Panc1 (cell line): ENCODE results near the gene KRT82. TPM values are rescaled to one million over a fixed set of nuclear protein-coding genes. Genes with fewer than 3 reads are reported as not detected.

ENCODE experiments used
- ATAC-seq: fragments of 200-7000 bp; cut with Tn5 transposase; 2 replicates; pipeline ENCODE4 v1.9.1; 2020; ENCODE audit warnings: mild to moderate bottlenecking, moderate library complexity
- BruUV-seq: library from RNA; stranded (reverse); fragments of 400-500 nt; replicated peaks from 2 replicates; lab custom pipeline; 2021; lab: Mats Ljungman, UMichigan
- CTCF ChIA-PET: fragments of 300-600 bp; sonication (Branson Sonifier 250); formaldehyde crosslinking; loops from one replicate; lab custom pipeline; 2022; ENCODE audit warnings: antibody characterized with exemption; lab: Charles Lee
- POLR2A ChIA-PET: fragments of 300-600 bp; sonication (Branson Sonifier 250); formaldehyde crosslinking; loops from one replicate; lab custom pipeline; 2022; ENCODE audit warnings: antibody characterized with exemption; lab: Charles Lee
- DNase-seq: peaks from one replicate; pipeline ENCODE4 v3.0.0-alpha.2; 2010; ENCODE audit warnings: low read depth, low spot score
- H3K27ac ChIP-seq: 2 replicates; pipeline ENCODE4 v1.5.1; 2011; ENCODE audit warnings: mild to moderate bottlenecking, low read length, inconsistent platforms
- H3K27me3 ChIP-seq: fragments of 200-500 bp; sonication (Bioruptor generic); 2 replicates; pipeline ENCODE4 v1.6.0; 2014; ENCODE audit warnings: low read length, inconsistent platforms; ENCODE audit not compliant: control insufficient read depth, insufficient read depth
- H3K36me3 ChIP-seq: fragments of 200-500 bp; sonication (Bioruptor generic); 2 replicates; pipeline ENCODE4 v1.5.1; 2014; ENCODE audit warnings: inconsistent platforms, mild to moderate bottlenecking, low read length, moderate library complexity; ENCODE audit not compliant: control insufficient read depth, insufficient read depth
- H3K4me1 ChIP-seq: 2 replicates; pipeline ENCODE4 v1.5.1; 2011; ENCODE audit warnings: inconsistent platforms, mild to moderate bottlenecking, low read length, moderate library complexity; ENCODE audit not compliant: control insufficient read depth, insufficient read depth
- H3K4me3 ChIP-seq, 2 experiments: 2 replicates each; pipeline ENCODE4 v1.5.1; 2011 to 2012; ENCODE audit warnings: low read depth in 2 of 2, low read length in 2 of 2, mild to moderate bottlenecking in 2 of 2, inconsistent platforms in 1 of 2, moderate library complexity in 1 of 2
- H3K9me3 ChIP-seq: fragments of 200-500 bp; sonication (Bioruptor generic); 2 replicates; pipeline ENCODE4 v1.5.1; 2014; ENCODE audit warnings: low read depth, mild to moderate bottlenecking, inconsistent platforms, low read length, moderate library complexity; ENCODE audit not compliant: control insufficient read depth, insufficient read depth
- POLR2AphosphoS5 ChIP-seq: IDR thresholded peaks from 2 replicates; pipeline ENCODE4 v1.6.1; 2012; ENCODE audit warnings: mild to moderate bottlenecking, low read depth, low read length, moderate library complexity
- SIN3A ChIP-seq: IDR thresholded peaks from 2 replicates; pipeline ENCODE4 v1.6.1; 2012; ENCODE audit warnings: low read depth, mild to moderate bottlenecking, low read length, moderate library complexity, borderline replicate concordance; ENCODE audit not compliant: insufficient read depth
- TCF7L2 ChIP-seq: IDR thresholded peaks from 2 replicates; pipeline ENCODE4 v1.6.1; 2011; ENCODE audit warnings: mild to moderate bottlenecking, low read depth, low read length, inconsistent platforms
- in situ Hi-C: cut with HindIII; loops from 2 replicates; pipeline ENCODE4 v1.10.0; 2016; ENCODE audit warnings: low sequenced_read_pairs, low pct_unique_long_range_greater_than_20kb
- intact Hi-C: fragments of 100-400 bp; cut with micrococcal nuclease; formaldehyde crosslinking; loops from one replicate; pipeline ENCODE4 v1.10.0; 2022; ENCODE audit not compliant: unreplicated experiment
- total RNA-seq: library from RNA; stranded (reverse); gene quantifications from one replicate; pipeline ENCODE4 v1.2.1, GENCODE V29; 2021; ENCODE audit not compliant: unreplicated experiment
- TF ChIP-seq, protein P1 (sequence below): fragments of 450-650 bp; IDR thresholded peaks from 2 replicates; pipeline ENCODE4 v1.5.1; 2017; ENCODE audit warnings: mild to moderate bottlenecking
- TF ChIP-seq, protein P2 (sequence below), 2 experiments: IDR thresholded peaks; 2 replicates each; pipeline ENCODE4 v1.6.1; 2011 to 2012; ENCODE audit warnings: low read depth in 2 of 2, control low read depth in 1 of 2, low read length in 1 of 2, mild to moderate bottlenecking in 1 of 2, moderate library complexity in 1 of 2; ENCODE audit not compliant: insufficient read depth in 1 of 2

Gene KRT82
- total RNA-seq, 1 experiment from 2014 or later = not detected

DNA sequence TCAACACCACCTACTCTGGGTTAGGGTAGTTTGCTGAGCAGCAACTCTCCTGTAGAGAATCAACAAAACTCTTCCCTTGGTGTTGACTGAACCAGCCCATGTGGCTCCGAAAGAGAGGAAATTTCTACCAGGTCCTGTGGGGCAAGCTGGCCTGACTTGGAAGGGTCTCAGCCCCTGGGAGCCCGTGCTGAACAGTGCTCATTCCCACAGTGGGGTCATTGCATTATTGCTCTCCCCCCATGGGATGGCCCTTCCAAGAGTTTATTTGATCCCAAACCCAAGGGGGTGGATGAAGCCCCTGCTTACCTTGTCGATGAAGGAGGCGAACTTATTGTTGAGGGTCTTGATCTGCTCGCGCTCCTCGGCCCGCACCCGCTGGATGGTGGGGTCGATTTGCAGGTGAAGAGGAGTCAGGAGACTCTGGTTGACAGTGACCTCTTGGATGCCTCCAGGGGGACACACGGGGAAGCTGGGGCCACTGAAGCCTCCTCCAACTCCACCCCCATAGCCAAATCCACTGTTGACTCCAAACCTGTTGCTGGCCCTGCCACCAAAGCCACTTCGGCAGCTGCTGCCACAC lies 27.5 kb upstream of the KRT82 start:
- TF ChIP-seq, protein P1, sequence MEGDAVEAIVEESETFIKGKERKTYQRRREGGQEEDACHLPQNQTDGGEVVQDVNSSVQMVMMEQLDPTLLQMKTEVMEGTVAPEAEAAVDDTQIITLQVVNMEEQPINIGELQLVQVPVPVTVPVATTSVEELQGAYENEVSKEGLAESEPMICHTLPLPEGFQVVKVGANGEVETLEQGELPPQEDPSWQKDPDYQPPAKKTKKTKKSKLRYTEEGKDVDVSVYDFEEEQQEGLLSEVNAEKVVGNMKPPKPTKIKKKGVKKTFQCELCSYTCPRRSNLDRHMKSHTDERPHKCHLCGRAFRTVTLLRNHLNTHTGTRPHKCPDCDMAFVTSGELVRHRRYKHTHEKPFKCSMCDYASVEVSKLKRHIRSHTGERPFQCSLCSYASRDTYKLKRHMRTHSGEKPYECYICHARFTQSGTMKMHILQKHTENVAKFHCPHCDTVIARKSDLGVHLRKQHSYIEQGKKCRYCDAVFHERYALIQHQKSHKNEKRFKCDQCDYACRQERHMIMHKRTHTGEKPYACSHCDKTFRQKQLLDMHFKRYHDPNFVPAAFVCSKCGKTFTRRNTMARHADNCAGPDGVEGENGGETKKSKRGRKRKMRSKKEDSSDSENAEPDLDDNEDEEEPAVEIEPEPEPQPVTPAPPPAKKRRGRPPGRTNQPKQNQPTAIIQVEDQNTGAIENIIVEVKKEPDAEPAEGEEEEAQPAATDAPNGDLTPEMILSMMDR = no peak
- TF ChIP-seq POLR2AphosphoS5 = no peak
- TF ChIP-seq TCF7L2 = no peak
- no peak for TF ChIP-seq SIN3A
- TF ChIP-seq, protein P2, sequence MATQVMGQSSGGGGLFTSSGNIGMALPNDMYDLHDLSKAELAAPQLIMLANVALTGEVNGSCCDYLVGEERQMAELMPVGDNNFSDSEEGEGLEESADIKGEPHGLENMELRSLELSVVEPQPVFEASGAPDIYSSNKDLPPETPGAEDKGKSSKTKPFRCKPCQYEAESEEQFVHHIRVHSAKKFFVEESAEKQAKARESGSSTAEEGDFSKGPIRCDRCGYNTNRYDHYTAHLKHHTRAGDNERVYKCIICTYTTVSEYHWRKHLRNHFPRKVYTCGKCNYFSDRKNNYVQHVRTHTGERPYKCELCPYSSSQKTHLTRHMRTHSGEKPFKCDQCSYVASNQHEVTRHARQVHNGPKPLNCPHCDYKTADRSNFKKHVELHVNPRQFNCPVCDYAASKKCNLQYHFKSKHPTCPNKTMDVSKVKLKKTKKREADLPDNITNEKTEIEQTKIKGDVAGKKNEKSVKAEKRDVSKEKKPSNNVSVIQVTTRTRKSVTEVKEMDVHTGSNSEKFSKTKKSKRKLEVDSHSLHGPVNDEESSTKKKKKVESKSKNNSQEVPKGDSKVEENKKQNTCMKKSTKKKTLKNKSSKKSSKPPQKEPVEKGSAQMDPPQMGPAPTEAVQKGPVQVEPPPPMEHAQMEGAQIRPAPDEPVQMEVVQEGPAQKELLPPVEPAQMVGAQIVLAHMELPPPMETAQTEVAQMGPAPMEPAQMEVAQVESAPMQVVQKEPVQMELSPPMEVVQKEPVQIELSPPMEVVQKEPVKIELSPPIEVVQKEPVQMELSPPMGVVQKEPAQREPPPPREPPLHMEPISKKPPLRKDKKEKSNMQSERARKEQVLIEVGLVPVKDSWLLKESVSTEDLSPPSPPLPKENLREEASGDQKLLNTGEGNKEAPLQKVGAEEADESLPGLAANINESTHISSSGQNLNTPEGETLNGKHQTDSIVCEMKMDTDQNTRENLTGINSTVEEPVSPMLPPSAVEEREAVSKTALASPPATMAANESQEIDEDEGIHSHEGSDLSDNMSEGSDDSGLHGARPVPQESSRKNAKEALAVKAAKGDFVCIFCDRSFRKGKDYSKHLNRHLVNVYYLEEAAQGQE (IDR thresholded peaks at IDR 0.05; ENCODE audit: insufficient read depth in 1 of 2, low read depth in 2 of 2, low read length in 1 of 2) = no peak
- Histone ChIP-seq H3K9me3 (no peaks in the 10 kb centered on the region), H3K36me3 (no peaks in the 10 kb centered on the region), H3K4me1 (no peaks in the 10 kb centered on the region), H3K27me3 (peaks cover 22% of the 10 kb centered on the region), H3K27ac (no peak overlapping the region), H3K4me3 (no peak overlapping the region)
- ChIA-PET POLR2A (no interaction called here), CTCF (no interaction called here)
- intact Hi-C loops (no loop called here), in situ Hi-C loops (no loop called here)
- no TSS peak for BruUV-seq
- ATAC-seq (no peak), DNase-seq (no peak)

DNA sequence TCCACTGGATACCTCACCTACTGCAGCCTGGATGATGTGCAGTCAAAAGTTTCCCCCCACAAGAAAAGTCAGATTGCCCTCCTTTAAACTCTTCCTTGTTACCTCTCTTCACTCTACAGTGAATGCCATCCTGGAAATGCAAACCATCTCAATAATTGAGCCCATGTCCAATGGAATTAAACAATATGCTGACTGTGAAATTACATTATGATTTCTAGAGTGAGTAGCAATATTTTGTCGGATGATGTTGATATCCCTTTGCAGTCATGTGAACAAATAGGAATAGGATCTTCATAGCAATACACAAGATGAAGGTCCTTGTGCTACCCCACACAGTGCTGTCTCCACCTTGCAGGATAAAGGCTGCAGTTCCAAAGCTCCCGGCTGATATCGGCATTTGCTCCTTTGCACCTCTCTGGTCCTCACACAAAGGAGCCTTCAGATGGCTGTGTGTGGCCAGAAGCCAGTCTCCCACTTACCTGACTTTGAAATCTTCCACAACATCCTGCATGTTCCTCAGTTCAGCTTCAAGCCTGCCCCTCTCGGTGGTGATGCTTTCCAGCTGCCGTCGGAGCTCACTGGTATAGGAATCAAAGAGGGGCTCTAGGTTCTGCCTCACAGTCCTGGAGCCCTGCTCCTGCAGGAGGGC lies 26.5 kb upstream of the KRT82 start:
- Histone ChIP-seq H3K36me3 (no peaks in the 10 kb centered on the region), H3K9me3 (no peaks in the 10 kb centered on the region), H3K27ac (no peak overlapping the region), H3K27me3 (peaks cover 22% of the 10 kb centered on the region), H3K4me3 (no peak overlapping the region), H3K4me1 (no peaks in the 10 kb centered on the region)
- POLR2A ChIA-PET = interaction anchor here (0.6 kb wide), 1 partner anchor 224 kb away, joined by 3 read pairs; no protein-coding TSS in a partner anchor
- no TSS peak for BruUV-seq
- in situ Hi-C loops = no loop called here
- intact Hi-C loops = no loop called here
- CTCF ChIA-PET = interaction anchor here (0.5 kb wide), 1 partner anchor 447 kb away, joined by 5 read pairs; no protein-coding TSS in a partner anchor
- TF ChIP-seq, protein P2 (IDR thresholded peaks at IDR 0.05; ENCODE audit: insufficient read depth in 1 of 2, low read depth in 2 of 2, low read length in 1 of 2) = no peak
- TF ChIP-seq SIN3A (no peak), POLR2AphosphoS5 (no peak), TCF7L2 (no peak)
- TF ChIP-seq, protein P1 = no peak
- ATAC-seq = no peak
- no peak for DNase-seq
